ENCODE results near the gene ACAA1.
"Not testable (repeated sequence)": the region's sequence is repeated elsewhere in the genome, so short reads cannot be mapped to it uniquely, and the experiment has no call there.

Gene ACAA1

DNA sequence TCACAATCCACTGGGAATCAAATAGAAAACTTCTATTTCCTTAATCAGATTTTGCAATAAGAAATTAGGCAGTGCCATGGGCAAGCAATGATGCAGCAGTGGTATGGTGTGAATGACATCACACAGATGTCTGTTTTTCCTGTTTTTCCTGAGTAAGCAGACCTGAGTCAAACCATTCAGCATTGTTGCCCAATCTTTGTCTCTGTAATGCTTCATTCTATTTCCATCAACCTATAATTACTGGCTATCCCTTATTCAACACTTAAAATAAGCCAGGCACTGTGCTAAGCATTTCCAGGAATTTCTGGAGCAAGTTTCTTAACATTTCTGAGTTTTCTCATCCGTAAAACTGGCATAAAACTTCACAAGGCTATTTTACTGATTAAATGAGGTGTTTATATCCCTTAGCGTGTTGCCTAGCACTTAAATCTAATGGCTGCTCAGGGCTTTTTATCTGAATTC is 17.1 kb upstream of the ACAA1 start:
- DNase-seq (ENCODE audit: low read depth in 2 of 2): no peak

DNA sequence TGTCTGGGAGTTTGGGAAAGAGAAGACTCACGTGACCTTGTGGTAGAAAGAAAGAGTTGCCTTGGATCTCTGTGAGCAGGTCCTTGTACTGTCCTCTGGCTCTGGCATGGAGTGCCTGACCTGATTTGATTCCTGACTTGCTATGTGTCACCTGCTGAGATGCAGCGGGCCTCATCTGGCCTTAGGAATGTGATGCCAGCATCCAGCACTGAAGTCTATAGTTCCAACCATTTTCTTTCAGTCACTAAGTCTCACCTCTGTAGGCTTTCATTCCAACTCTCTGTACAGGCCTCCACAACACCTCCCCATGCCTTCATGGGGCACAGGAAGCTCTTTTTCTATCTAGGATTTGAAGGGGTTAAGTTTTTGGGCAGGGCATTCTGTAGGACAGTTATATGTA is 16.3 kb upstream of the ACAA1 start:
- no peak for DNase-seq (ENCODE audit: low read depth in 2 of 2)

DNA sequence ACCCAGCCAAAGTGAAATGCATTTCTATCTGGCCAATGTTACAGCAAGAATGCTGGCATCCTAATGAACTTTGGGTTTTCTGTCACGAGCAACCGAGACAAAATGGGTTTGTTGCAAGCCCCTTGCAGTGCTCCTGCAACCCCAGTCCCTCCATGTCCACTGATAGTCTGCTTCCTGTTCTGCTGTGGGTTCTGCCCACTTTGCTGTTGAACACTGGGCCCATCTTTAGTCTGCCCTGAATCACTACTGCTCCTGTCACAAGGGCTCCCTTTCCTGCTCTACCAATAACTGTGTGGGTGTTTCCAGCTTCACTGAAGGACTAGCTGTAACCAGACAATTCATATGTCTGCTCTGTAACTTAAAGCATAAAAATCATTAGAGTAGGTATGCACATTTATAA is 15.7 kb upstream of the ACAA1 start:
- no peak for DNase-seq (ENCODE audit: low read depth in 2 of 2)

DNA sequence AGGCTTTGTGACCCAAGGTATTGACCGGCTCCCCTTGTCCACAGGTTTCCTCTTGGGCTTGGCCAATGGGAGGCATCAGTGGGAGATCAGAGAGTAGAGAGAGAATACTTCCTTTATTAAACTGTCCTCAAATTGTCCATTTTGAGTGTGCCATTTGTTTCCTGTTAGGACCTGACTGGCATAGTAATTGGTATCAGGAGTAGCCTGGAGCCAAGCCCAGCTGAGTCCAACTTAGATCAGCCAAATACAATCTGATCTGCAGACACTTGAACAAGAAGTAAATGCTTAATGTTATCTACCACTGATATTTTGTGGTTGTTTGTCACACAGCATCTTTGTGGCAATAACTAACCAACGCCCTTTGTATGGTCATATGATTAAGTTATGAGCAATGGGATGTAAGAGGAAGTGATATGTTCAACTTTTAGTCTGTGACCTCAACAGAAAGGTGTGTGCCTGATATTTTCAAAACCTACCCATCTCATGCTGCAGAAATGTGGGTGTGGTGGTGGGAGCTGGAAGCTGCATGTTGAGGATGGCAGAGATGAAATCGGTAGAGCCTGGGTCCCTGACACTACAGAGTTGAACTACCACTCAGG is 14.8 kb upstream of the ACAA1 start:
- no peak for DNase-seq (ENCODE audit: low read depth in 2 of 2)

DNA sequence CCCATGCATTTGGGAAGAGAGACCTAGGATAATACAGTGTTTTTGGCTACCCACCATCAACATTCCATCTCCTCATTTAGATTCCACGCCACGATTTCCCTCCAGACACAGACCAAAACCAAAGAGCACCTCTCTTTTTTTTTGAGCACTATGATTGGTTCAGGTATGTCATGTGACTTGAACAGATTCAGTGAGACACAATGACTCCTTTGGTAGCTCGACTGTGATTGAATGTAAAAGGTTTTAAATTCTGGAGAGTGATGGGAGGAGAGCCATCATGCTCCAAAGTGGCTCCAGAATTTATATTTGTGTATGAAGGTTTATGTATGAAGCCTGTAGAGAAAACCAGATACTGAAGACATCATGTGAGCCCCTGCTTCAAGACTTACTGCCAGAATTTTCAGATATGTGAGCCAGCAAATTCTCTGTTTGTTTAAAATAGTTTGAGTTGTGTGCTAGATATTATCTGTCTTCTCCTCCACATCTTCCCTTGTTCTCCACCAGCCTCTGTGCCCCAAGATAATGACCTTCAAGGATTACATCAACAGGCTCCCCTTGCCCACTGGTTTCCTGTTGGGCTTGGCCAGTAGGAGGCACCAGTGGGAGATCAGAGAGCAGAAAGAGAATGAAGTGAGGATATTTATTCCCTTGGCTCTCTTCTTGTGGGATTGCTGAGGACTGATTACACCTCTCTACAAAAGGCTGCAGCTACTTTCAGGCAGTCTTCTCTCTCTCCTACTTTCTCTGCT is 14.0 kb upstream of the ACAA1 start:
- DNase-seq (ENCODE audit: low read depth in 2 of 2): no peak

DNA sequence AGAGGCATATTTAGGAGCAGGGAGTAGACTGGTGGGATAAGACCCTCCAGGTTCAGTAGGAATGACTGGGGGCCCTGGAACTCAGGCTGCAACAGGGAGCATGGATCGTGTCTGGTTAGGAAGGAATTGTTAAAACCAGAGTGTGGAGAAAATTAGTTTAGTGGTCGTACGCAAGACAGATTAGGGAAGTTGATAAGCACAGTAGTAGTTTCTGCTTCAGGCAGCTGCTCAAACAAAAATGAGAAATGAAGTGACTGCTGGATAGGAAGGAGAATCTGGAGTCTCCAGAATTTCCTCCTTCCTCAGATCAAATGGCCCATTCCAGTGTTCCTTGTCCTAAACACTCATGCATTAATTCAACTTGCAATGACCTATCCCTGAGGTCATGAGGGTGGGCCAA is 12.8 kb upstream of the ACAA1 start:
- DNase-seq (ENCODE audit: low read depth in 2 of 2): no peak

DNA sequence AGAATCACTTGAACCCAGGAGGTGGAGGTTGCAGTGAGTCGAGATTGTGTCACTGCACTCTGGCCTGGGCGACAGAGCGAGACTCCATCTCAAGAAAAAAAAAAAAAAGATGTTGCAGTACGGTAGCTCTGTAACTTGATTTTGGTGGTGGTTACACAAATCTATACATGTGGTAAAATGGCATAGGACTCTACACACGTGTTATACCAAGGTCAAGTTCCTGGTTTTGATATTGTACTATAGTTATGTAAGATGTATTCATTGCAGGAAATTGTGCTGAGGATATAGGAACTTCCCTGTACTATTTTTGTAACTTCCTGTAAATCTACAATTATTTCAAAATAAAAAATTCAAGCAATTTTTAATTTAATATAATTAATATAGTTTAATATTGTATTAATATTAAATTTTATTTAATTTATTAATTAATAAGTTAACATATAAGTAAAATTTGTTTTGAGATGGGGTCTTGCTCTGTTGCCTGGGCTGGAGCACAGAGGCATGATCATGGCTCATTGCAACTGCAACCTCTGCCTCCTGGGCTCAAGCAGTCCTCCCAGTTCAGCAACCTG is 11.5 kb upstream of the ACAA1 start:
- no peak for DNase-seq (ENCODE audit: low read depth in 2 of 2)

DNA sequence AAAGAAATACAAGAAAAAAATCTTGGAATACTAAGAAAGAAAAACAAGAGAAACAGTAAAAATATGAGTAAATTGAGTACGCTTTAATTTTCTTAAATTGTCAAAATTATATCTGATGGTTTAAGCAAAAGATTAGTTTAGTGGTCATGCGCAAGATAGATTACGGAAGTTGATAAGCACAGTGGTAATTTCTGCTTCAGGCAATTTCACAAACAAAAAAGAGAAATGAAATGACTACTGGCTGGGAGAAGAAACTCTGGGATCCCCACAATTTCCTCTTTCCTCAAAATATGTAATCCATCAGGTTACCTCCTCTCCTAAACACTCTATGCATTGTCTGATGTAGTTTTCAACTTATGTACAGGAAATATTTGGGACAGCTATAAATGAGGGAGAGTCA is 10.5 kb upstream of the ACAA1 start:
- DNase-seq (ENCODE audit: low read depth in 2 of 2): no peak

DNA sequence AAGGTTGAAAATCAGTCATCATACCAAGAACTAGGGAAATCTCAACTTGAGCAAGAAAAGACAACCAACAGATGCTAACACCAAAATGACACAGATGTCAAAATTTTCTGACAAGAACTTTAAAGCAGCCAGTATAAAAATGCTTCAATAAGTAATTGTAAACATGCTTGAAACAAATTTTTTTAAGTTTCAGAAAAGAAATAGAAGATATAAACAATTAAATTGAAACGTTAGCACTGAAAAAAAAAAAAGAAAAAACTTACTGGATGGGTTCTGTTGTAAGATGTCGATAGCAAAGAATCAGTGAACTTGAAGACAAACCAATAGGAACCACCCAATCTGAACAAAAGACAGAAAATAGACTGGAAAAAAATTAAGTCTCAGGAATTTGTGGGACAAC is 9.6 kb upstream of the ACAA1 start:
- no peak for DNase-seq (ENCODE audit: low read depth in 2 of 2)

DNA sequence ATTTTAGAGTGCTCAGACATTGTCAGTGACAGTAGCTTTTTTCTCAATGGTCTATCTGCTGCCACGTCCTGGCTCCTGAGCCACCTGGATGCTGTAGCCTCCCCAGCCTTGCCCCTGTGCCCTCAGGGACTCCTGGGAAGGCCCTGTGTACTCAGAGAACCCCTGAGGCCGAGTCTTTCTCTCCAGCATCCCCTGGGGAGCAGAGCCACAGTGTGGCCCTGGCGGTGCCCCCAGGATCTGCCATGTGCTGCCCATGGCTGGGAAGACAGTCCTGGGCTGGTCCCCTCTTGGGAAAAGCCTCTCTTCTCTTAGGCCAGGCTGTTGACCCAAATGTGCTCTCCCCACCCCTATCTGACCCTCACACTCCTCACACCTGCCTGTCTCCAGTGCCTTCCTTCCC is 6.6 kb upstream of the ACAA1 start:
- no peak for DNase-seq (ENCODE audit: low read depth in 2 of 2)

DNA sequence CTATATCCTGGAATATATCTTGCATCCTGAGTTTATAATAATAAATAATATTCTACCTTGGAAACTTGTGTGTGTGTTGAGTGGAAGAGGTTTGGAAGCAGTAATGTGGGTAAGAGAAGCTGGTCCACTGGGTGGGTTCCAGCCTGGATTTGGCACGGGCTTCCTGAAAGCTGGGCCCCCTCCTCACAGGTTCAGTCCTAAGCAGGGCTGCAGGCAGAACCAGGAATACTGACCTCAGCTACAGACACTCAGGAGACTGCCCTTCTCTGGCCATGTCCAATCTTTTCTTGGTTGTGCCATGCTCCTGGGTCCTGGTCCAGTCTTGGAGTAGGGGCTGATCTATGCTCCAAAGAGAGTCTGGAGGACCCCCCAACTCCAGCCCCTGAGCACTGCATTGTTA is 6.0 kb upstream of the ACAA1 start:
- no peak for DNase-seq (ENCODE audit: low read depth in 2 of 2)

DNA sequence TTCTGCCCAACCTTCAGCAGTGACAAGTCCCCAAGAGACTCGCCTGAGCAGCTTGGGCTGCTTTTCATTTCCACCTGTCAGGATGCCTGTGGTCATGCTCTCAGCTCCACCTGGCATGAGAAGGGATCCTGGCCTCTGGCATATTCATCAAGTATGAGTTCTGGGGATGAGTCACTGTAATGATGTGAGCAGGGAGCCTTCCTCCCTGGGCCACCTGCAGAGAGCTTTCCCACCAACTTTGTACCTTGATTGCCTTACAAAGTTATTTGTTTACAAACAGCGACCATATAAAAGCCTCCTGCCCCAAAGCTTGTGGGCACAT is 5.0 kb upstream of the ACAA1 start:
- DNase-seq (ENCODE audit: low read depth in 2 of 2): no peak

DNA sequence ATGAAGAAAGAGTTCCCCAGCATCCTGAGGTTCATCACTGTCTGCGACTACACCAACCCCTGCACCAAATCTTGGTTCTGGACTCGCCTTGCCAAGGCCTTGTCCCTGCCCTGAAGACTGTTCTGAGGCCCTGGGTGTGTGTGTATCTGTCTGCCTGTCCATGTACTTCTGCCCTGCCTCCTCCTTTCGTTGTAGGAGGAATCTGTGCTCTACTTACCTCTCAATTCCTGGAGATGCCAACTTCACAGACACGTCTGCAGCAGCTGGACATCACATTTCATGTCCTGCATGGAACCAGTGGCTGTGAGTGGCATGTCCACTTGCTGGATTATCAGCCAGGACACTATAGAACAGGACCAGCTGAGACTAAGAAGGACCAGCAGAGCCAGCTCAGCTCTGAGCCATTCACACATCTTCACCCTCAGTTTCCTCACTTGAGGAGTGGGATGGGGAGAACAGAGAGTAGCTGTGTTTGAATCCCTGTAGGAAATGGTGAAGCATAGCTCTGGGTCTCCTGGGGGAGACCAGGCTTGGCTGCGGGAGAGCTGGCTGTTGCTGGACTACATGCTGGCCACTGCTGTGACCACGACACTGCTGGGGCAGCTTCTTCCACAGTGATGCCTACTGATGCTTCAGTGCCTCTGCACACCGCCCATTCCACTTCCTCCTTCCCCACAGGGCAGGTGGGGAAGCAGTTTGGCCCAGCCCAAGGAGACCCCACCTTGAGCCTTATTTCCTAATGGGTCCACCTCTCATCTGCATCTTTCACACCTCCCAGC is 4.4 kb upstream of the ACAA1 start:
- DNase-seq (ENCODE audit: low read depth in 2 of 2): no peak

DNA sequence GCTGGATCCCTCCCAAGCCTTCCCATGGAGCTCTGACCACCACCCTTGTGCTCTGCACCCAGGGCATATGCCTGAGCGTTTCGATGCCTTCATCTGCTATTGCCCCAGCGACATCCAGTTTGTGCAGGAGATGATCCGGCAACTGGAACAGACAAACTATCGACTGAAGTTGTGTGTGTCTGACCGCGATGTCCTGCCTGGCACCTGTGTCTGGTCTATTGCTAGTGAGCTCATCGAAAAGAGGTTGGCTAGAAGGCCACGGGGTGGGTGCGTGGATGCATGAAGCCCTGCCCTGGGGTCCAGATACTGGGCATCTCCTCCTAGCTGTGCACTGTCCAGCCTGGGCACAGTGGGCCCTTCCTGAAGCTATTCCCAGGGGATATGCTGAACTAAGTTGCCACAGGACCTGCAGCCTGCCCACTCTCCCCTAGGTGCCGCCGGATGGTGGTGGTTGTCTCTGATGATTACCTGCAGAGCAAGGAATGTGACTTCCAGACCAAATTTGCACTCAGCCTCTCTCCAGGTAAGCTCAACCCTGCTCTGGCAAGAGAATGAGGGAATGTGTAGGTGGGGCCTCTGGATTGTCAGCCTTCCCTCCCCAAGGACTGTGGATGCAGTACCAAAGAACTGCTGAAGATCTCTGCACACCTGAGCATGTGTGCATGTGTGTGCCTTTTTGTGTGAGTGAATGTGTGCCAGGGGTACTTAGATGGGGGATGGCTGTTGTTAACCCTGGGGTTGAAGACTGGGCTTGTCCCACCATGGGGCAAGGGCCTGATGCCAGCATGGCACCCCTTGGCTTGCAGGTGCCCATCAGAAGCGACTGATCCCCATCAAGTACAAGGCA is 3.6 kb upstream of the ACAA1 start:
- no peak for DNase-seq (ENCODE audit: low read depth in 2 of 2)

DNA sequence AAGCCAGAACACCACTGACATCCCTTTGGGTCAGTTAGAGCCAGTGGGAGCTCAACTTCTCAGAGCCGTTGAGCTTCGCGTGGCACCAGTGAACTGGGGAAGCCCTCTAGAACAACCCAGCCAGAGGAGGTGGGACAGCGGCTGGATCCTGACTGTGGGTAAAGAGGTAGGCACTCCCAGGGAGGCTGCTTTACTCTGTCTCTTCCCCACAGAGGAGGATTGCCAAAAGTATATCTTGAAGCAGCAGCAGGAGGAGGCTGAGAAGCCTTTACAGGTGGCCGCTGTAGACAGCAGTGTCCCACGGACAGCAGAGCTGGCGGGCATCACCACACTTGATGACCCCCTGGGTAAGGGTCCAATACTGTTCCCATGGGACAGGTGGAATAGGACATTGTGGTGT is 2.7 kb upstream of the ACAA1 start:
- DNase-seq (ENCODE audit: low read depth in 2 of 2): no peak

DNA sequence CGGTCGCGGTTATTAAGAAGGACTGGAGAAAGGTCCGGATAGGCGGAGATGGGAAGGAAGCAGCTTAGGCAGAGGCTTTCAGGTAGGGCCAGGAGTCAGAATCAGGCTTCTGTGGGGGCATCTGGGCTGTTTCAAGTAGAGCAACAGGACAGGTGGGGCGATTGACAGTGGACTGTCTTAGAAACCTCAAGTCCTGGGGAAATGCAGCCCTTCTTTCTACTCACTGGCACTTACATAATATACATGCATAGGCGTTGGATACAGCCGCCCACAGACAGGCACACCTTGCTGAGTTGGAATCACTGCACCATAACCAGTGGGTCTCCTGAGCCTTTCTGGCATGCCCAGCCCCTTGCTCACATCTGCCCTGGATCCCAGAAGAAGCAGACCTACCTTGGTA is 2.3 kb upstream of the ACAA1 start:
- DNase-seq (ENCODE audit: low read depth in 2 of 2): no peak

DNA sequence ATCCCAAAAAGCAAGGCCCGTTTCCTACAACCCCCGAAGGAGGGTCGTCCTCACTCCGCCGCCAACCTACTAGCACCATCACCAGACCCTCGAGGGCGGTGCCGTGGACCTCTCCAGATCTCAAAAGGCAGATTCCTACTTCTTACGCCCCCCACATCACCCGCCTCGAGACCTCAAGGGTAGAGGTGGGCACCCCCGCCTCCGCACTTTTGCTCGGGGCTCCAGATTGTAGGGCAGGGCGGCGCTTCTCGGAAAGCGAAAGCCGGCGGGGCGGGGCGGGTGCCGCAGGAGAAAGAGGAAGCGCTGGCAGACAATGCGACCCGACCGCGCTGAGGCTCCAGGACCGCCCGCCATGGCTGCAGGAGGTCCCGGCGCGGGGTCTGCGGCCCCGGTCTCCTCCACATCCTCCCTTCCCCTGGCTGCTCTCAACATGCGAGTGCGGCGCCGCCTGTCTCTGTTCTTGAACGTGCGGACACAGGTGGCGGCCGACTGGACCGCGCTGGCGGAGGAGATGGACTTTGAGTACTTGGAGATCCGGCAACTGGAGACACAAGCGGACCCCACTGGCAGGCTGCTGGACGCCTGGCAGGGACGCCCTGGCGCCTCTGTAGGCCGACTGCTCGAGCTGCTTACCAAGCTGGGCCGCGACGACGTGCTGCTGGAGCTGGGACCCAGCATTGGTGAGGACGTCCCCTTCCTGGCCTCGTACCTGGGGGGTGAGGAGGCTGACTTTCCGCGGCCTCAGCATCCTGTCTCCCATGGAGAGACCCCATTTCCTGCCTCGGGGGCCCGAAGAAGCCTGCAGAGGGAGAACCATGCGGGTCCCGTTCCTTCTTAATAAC is 1.6 kb upstream of the ACAA1 start, which contains the start of gene MYD88:
Gene MYD88 (plus strand): TSS at position 313 of the 842 bp plus-strand sequence. CDS start 40 bp downstream, at position 353.
- DNase-seq (ENCODE audit: low read depth in 2 of 2): peak; percentile 82

DNA sequence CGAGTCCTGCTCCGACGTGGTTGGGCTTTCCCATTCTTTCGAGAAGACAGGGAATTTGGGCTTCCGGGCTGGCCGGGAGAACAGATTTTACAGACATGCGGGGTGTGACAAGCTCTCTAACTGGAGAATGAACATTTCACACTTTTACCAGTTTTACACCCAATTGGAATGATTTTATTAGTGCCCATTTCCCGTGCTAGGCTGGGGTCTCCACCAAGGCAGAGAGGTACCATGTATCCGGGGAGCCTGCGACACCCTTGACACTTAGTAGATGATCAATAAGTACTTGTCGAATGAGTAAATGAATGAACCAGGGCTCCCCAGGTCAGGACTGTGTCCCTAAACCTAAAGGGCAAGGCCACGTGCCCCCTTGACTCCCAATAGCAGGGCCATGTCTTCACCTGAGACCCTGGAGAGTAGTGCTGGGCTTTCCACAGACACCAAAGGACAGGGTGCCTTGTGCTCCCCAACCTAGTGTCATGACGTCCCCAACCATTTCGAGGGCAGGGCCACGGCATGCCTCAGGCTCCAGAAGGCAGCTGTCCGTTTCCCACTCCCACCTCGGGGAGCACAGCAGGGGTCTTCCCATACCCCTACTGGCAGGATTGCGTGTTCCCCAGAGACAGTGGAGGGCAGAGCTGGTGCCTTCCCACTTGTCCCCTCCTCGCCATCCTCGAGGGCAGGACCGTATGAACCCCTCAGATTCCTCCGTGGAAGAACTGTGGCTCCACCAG is 855 bp upstream of the ACAA1 start:
- DNase-seq (ENCODE audit: low read depth in 2 of 2): no peak

DNA sequence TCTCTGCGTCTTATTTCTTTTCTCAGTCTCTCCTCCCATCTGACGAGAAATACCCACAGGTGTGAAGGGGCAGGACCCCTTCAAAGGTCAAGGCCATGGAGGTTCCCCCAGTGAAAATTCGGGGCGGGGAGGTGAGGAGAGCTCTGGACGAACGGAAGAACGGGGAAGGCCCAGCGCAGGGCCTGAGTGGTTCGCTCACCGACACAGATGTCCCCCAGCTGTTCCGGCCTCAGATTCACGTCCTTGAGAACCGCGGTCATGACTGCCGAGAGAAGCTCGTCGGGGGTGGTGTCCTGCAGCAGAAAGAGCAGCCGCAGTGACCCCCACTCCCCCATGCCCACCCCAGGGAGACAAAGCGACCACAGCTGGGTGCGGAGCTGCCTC is 542 bp downstream of the ACAA1 start:
- no peak for DNase-seq (ENCODE audit: low read depth in 2 of 2)

DNA sequence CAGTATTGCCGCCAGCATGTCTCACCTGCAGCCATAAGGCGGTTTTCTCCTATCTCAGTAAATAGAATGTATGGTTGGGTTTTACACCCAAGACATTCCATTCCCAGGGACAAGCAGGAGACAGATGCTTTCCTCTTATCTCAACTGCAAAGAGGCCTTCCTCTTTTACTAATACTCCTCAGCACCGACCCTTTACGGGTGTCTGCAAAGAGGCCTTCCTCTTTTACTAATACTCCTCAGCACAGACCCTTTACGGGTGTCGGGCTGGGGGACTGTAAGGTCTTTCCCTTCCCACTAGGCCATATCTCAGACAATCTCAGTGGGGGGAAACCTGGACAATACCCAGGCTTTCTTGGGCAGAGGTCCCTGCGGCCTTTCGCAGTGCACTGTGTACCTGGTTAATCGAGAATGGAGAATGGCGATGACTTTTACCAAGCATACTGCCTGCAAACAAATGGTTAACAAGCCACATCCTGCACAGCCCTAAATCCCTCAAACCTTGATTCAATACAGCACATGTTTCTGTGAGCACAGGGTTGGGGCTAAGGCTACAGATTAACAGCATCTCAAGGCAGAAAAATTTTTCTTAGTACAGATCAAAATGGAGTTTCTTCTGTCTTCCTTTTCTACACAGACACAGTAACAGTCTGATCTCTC is 1.2 kb downstream of the ACAA1 start:
- DNase-seq (ENCODE audit: low read depth in 2 of 2): not testable (repeated sequence)
